HG03439 (cell line): ENCODE data around the gene TMEM235.

ENCODE experiments used
- ATAC-seq: cut with Tn5 transposase; IDR thresholded peaks from one replicate; pipeline ENCODE4 v1.9.1; 2021; ENCODE audit warnings: mild to moderate bottlenecking, moderate library complexity; ENCODE audit not compliant: unreplicated experiment

Gene TMEM235

GRCh38 chr17:78253946-78254672 is 22.7 kb downstream of the TMEM235 start:
- ATAC-seq = no peak

GRCh38 chr17:78255029-78255656 is 23.7 kb downstream of the TMEM235 start:
- no peak for ATAC-seq

GRCh38 chr17:78255953-78256706 is 24.7 kb downstream of the TMEM235 start:
- ATAC-seq = no peak

- no peak for ATAC-seq
Observed at GRCh38 chr17:78256707-78257591, 25.5 kb downstream of the TMEM235 start.

GRCh38 chr17:78257810-78258322 is 26.4 kb downstream of the TMEM235 start:
- no peak for ATAC-seq

GRCh38 chr17:78258323-78259191 is 27.1 kb downstream of the TMEM235 start:
- no peak for ATAC-seq

GRCh38 chr17:78259192-78259554 is 27.7 kb downstream of the TMEM235 start:
- ATAC-seq = no peak

DNA sequence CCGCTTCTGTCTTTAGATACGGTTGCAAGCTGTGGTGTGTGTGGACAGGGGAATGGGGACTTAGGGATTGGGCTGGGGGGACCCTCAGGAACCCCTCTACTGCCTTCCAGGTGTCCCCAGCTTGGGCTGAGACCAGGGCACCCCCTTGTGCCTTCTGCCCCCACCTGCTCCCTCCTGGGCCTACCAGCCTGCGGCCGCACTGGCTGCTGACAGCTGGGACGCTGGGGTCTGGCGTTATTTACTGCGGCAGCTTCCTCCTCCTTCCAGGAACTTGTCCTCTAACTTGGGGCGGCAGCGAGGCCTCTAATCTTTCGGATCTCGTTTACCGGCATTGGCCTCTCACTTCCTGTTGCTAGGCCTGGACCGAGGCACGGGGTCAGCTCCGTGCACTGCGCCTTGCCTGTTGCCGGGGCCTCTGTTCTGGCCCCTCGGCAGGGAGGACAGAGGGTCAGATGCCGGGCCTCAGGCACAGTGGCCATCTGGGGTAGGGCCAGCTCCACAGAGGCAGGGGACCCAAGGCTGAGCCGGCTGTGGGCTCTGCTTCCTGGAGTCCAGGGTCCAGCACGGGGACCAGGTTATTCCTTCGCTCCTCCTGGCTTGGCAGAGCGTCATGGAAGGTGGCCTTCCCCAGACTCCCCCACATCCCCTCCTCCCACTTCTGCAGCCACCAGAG is 31.8 kb downstream of the TMEM235 start:
- no peak for ATAC-seq

DNA sequence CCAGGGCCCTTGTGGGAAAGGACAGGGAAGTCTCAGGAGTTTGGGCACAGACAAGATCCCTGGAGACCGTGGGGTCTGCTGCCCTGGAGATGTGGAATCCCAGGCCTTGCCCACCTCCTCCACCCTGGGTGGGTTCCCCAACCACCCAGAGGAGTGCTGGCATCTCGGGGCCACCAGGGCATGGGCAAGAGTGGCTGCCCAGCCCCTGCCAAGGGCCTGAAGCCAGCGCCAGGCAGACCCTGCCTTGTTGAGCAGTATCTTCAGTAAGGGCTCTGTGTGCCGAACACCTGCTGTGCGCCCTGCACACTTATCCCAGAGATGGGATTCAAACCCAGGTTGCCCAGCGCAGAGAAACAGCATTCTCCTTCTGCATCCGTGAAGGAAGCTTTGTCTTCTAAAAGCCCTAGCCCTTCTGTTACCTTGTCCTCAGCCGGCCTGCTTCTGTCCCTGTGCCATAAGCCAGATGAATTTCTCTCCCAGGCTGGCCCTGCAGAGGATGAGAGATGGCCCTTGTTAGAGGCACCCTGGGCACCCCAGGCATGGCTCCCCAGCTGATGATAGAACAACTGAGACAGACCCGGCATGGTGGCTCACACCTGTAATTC is 32.4 kb downstream of the TMEM235 start:
- no peak for ATAC-seq

DNA sequence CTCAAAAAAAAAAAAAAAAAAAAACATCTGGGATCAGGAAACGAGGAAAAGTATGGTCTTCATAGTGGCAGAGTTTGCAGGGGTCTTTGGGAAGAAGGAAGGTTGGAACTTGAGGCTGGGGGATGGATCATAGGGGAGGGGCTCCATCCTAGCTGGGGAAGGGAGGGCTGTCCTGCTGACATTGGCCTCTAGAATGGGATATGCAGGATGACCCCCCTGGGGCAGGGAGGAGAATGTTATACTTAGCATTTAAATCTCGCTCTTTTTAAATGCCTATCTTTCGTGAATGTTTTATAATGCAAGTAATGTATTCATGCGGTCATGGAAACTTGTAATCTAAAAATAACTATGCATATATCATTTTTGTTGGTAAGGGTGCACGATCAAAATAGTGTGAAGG is 33.2 kb downstream of the TMEM235 start:
- no peak for ATAC-seq

DNA sequence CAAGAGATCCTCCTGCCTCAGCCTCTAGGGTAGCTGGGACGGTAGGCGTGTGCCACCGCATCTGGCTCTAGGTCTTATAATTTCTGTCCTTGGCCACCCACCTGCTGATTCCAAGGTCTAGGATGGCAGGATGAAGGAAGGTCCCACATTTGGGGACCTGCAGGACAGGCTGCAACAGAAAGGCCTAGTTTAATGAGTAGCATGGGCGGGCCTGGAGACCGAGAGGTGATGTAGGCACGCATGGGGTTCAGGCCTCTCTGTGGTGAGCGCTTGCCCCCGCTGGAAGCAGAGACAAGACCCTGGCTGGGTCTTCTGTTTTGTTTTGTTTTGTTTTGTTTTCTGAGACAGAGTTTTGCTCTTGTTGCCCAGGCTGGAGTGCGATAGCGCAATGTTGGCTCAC is 33.7 kb downstream of the TMEM235 start:
- ATAC-seq = no peak

DNA sequence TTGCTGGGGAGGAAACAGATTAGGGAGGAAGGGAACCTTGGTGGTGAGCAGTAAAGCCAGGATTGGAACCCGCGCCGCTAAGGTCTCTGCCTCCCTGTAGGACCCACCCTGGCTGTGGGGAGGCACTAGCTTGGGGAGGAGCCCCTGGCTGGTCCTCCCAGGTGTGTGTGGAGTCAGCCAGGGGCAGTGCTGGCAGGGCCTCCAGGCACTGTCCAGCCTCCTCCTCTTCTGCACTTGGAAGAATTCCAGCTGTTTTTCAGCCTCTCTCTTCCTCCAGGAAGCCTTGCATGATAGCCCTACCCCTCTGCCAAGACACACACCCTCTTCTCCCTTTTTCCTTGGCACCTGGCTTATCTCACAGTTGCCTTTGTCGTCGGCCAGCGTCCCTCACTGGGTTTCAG is 34.8 kb downstream of the TMEM235 start:
- no peak for ATAC-seq

DNA sequence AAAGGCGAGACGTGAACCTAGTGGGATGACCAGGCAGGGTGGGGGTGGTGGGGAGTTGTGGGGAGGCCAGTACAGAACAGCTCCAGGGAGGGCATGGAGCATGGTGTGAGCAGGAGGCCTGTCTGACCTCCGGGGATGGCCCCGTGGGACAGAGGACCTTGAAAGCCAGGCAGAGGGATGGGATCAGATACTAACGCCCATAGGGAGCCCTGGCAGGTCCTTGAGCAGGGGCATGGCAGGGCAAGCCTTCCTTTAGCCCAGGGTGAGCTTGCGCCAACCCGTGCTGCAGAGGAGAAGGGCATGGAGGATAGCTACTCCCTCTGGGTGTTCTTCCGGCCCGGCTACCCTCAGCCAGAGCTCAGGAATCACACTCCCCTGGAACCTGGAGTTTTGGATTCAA is 35.3 kb downstream of the TMEM235 start:
- ATAC-seq = no peak

- no peak for ATAC-seq
Observed at GRCh38 chr17:78267253-78268073, 36.0 kb downstream of the TMEM235 start.

DNA sequence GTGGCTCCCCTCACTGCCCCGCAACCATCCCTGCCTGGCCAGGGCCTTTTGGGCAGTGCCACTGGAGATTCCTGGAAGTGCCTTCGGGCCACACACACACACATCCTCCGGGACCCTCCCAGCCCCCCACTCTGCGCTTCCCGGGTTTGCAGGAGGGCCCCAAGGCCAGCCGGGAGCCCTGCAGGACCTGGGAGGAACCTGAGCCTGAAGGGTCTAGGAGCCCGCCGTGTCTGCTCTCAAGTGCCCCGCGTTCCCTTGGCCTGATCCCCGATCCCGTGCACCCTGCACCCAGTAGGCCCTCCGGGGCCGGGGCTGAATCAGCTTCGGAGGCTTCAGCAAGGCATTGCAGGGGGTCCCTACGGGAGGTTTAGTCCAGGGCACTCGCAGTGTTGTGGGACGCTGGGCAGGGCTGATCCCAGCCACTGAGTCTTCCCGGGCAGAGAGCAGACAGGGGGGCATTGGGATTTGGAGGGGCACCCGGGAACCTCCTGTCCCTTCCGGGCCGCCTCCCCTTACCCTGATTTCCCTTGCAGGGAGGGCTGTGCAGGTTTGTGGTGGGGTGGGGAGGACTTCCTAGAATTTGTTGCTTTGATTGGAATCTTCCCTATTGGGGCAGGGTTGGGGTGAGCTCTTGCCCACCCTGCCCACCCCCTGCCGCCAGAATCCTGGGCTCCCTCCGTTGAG is 36.9 kb downstream of the TMEM235 start:
- ATAC-seq = no peak

GRCh38 chr17:78268951-78269905 is 37.8 kb downstream of the TMEM235 start:
- ATAC-seq = no peak
